NCI-H1105 treated with DMSO at 0.1 percent for 48 hours (cell line): ENCODE data around the gene THEM4.

Experiments used
- DNase-seq: peaks from one replicate; lab custom pipeline; 2025; lab: John Stamatoyannopoulos, UW

Gene THEM4

GRCh38 chr1:151837884-151838221 is 71.5 kb downstream of the THEM4 start:
- DNase-seq: no peak

GRCh38 chr1:151837197-151837596 is 72.1 kb downstream of the THEM4 start:
- no peak for DNase-seq

GRCh38 chr1:151835596-151835995 is 73.7 kb downstream of the THEM4 start:
- no peak for DNase-seq

GRCh38 chr1:151834239-151834638 is 75.1 kb downstream of the THEM4 start:
- no peak for DNase-seq

- DNase-seq: no peak
These were observed 76.0 kb downstream of the THEM4 start for GRCh38 chr1:151833172-151833900.

- DNase-seq: peak; percentile 88
These were observed 76.9 kb downstream of the THEM4 start for GRCh38 chr1:151832318-151832980.

GRCh38 chr1:151831605-151832004 is 77.7 kb downstream of the THEM4 start, which contains the start of gene RORC:
RORC (minus strand) TSS chr1:151831802; CDS start chr1:151831764, 38 bp downstream.
- no peak for DNase-seq

GRCh38 chr1:151831256-151831591 is 78.1 kb downstream of the THEM4 start:
- no peak for DNase-seq

- DNase-seq: no peak
These were observed 79.3 kb downstream of the THEM4 start for GRCh38 chr1:151830055-151830454.

GRCh38 chr1:151829352-151830046 is 79.8 kb downstream of the THEM4 start:
- no peak for DNase-seq

GRCh38 chr1:151828921-151829320 is 80.4 kb downstream of the THEM4 start:
- DNase-seq: no peak

- no peak for DNase-seq
These were observed 81.5 kb downstream of the THEM4 start for GRCh38 chr1:151827853-151828252.

- DNase-seq: no peak
These were observed 83.3 kb downstream of the THEM4 start for GRCh38 chr1:151825751-151826660.

GRCh38 chr1:151825204-151825603 is 84.1 kb downstream of the THEM4 start:
- no peak for DNase-seq
